Choroid plexus epithelial cell (primary cell): Measurements from ENCODE around the gene CILP2.

Experiments
- DNase-seq: peaks from one replicate; pipeline ENCODE4 v3.0.0-alpha.2; 2010; ENCODE audit warnings: low read depth
- H3K4me3 ChIP-seq: 2 replicates; pipeline ENCODE4 v1.5.1; 2011; ENCODE audit warnings: low read depth, mild to moderate bottlenecking, control low read depth, low read length, moderate library complexity
- TF ChIP-seq, protein P1 (sequence below): conservative IDR thresholded peaks from 2 replicates; pipeline ENCODE4 v1.5.1; 2011; ENCODE audit warnings: low read depth, mild to moderate bottlenecking, control low read depth, inconsistent platforms, low read length, moderate library complexity

Gene CILP2

DNA sequence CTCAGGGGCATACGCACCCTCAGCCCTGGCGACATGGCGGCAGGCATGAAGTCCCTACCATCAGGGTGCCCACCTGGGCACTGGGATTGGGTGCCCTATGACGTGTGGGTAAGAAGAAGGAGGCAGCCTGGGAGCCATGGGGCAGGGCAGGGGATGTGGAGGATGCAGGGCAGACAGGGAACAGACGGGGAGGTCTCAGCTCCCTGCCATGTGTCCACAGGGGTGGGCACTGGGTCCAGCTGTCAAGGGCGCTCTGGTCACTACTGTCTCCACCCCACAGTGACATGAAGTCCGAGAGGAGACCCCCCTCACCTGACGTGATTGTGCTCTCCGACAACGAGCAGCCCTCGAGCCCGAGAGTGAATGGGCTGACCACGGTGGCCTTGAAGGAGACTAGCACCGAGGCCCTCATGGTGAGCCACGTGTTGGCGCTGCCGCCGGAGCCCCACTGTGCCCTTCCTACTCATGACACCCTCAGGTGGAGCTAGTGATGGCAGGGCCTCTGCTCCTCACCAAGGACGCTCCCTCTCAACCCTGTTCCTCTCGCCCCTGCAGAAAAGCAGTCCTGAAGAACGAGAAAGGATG, 45.9 kb upstream of the CILP2 start:
- TF ChIP-seq, protein P1, sequence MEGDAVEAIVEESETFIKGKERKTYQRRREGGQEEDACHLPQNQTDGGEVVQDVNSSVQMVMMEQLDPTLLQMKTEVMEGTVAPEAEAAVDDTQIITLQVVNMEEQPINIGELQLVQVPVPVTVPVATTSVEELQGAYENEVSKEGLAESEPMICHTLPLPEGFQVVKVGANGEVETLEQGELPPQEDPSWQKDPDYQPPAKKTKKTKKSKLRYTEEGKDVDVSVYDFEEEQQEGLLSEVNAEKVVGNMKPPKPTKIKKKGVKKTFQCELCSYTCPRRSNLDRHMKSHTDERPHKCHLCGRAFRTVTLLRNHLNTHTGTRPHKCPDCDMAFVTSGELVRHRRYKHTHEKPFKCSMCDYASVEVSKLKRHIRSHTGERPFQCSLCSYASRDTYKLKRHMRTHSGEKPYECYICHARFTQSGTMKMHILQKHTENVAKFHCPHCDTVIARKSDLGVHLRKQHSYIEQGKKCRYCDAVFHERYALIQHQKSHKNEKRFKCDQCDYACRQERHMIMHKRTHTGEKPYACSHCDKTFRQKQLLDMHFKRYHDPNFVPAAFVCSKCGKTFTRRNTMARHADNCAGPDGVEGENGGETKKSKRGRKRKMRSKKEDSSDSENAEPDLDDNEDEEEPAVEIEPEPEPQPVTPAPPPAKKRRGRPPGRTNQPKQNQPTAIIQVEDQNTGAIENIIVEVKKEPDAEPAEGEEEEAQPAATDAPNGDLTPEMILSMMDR = no peak
- DNase-seq = no peak
- H3K4me3 ChIP-seq = no peak overlapping the region

DNA sequence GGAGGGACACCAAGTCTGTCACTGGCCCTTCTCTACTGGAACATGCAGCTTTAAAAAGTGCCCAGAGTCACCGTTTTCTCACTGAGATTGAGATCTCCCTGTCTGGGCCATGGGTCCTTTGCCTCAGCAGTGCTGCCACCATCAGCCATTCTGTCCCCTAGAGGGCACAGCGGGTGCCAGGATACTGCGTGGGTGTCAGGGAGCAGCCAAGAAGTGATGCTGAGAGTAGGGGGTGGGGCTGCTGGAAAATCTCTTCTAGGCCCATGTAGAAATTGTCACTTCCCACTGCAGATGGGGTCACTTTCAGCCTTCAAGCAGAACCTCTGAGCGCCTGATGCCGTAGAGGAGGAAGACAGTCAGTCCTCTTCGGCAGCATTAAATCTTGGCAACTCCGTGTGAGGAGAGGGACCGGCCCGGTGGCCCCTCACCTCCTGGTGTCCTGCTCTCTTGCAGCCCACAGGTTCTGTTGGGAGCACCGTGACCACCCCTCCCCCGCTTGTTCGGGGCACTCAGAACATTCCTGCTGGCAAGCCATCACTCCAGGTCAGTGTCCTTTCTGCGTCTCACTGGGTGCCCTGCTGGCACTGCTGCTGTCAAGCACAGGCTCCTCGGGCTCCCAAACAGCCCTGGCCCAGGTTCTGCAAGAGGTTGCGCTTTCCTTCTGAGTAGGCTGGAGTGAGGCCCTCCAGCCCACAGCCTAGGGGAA, 44.1 kb upstream of the CILP2 start:
- TF ChIP-seq, protein P1 = no peak
- no peak overlapping the region for H3K4me3 ChIP-seq
- DNase-seq = no peak

DNA sequence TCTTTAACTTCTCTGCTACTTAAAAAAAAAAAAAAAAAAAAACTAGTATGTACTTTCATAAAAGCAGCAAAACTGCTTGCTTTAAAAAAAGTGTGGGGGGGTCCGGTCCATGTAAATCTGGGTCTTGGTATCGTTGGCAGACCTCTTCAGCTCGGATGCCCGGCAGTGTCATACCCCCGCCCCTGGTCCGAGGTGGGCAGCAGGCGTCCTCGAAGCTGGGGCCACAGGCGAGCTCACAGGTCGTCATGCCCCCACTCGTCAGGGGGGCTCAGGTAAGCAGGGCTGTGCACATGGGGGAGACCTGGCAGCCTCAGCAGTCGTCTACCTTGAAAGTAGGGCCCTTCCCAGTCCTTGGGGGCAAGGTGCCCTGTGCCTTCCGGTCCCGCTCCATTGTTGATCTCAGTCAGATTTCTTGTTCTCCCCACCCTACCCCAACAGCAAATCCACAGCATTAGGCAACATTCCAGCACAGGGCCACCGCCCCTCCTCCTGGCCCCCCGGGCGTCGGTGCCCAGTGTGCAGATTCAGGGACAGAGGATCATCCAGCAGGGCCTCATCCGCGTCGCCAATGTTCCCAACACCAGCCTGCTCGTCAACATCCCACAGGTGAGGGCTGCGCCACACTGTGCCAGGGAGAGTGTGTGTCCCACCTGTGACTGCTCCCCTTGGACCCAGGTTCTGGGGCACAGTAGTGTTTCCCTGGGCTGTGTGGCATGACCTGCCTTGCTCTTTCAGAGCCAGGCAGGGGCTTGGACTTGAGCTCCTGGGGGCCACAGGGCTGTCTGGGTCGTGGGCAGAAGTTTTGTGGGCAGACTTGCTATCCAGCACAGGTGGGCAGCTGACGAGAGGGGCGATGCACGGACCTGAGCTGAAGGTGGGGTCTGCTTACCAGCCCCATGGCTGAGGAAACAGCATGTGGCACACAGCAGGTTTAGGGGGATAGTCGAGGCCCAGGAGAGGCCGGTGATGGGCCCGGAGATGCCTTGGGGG, 42.2 kb upstream of the CILP2 start:
- TF ChIP-seq, protein P1 = no peak
- no peak for DNase-seq
- no peak overlapping the region for H3K4me3 ChIP-seq

DNA sequence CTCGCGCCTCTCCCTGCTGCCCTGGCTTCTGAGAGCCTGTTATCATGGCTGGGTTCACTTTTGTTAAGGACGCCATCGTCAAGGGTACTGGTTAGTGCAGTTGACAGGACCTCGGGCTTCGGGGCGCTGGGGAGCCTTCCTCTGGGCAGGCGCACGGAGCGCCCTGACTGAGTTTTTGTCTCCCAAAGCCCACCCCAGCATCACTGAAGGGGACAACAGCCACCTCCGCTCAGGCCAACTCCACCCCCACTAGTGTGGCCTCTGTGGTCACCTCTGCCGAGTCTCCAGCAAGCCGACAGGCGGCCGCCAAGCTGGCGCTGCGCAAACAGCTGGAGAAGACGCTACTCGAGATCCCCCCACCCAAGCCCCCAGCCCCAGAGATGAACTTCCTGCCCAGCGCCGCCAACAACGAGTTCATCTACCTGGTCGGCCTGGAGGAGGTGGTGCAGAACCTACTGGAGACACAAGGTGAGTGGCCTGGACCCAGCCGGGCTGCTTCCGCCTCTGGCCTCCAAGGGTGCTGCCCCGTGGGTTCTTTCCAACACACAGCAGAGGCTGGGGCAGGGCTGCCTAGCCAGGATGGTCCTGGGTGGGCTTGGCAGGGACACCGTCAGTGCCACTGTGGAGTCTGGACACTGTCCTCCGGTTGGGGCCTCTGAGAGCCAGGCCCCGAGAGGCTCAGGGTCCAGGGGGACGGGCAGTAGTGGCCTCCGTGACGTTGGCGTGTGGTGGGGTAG, 39.6 kb upstream of the CILP2 start:
- no peak overlapping the region for H3K4me3 ChIP-seq
- no peak for DNase-seq
- TF ChIP-seq, protein P1 = no peak

DNA sequence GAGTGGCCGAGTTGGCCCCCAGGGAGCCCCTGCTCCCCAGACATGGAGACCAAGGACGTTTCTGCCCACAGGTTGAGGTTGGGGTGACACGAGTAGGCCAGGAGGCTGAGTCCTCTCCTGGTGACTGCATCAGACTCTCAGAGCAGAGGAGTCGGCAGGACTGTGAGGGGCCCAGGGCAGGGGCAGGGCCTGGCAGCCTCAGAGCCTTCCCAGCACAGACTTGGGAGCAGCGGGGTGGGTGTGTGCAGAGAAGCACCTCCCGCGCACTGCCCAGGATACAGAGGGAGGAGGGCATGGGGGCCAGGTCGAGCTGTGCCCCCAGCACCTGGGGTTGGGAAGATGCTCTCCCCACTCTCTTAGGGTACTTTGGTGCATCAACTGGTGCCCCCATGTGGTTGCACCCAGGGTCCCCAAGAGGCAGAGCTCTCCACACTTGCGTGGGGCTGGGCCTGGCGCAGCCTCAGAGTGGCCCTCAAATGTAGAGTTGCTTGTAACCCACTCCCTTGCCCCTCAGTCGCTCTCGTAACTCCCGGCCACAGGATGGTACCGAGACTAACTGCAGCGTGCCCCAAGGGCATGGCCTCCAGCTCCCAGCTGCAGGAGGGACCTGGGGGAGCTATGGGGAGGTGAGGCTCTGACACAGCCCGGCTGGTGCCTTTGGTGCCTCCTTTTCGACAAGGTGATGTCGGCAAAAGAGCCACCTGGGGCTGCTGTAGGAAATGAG, 38.6 kb upstream of the CILP2 start:
- H3K4me3 ChIP-seq = no peak overlapping the region
- TF ChIP-seq, protein P1 = no peak
- DNase-seq = no peak
